GM23338 (cell line): ENCODE data around the gene GTF2F1. TPM values are rescaled to one million over a fixed set of nuclear protein-coding genes. Genes with fewer than 3 reads are reported as not detected.

ENCODE experiments used
- ATAC-seq: fragments of 200-7000 bp; cut with Tn5 transposase; 3 replicates; pipeline ENCODE4 v1.9.1; 2020
- DNase-seq: peaks from one replicate; pipeline ENCODE4 v3.0.0-alpha.2; 2015; ENCODE audit warnings: low spot score
- H2AFZ ChIP-seq: fragments of 200-600 bp; sonication (generic); 2 replicates; pipeline ENCODE4 v1.8.0; 2016; ENCODE audit warnings: antibody characterized with exemption, mild to moderate bottlenecking, moderate library complexity
- H3F3A ChIP-seq: fragments of 200-600 bp; sonication (generic); replicated peaks from 2 replicates; pipeline ENCODE4 v1.8.0; 2017; ENCODE audit warnings: antibody characterized with exemption, mixed run types, low read depth
- H3K27ac ChIP-seq: fragments of 200-600 bp; sonication (generic); 2 replicates; pipeline ENCODE4 v1.6.1; 2016; ENCODE audit warnings: low read depth
- H3K27me3 ChIP-seq: fragments of 200-600 bp; sonication (generic); 2 replicates; pipeline ENCODE4 v1.8.0; 2016; ENCODE audit warnings: mild to moderate bottlenecking, mixed run types, moderate library complexity; ENCODE audit not compliant: insufficient read depth
- H3K36me3 ChIP-seq: fragments of 200-600 bp; sonication (generic); 2 replicates; pipeline ENCODE4 v1.8.0; 2016; ENCODE audit warnings: mild to moderate bottlenecking; ENCODE audit not compliant: insufficient read depth
- H3K4me1 ChIP-seq: fragments of 200-600 bp; sonication (generic); 2 replicates; pipeline ENCODE4 v1.8.0; 2016; ENCODE audit warnings: mild to moderate bottlenecking, moderate library complexity; ENCODE audit not compliant: insufficient read depth
- H3K4me2 ChIP-seq: fragments of 200-600 bp; sonication (generic); 2 replicates; pipeline ENCODE4 v1.7.1; 2017; ENCODE audit warnings: mixed run types
- H3K4me3 ChIP-seq: fragments of 200-600 bp; sonication (generic); 2 replicates; pipeline ENCODE4 v1.6.1; 2016; ENCODE audit warnings: mixed run types
- H3K79me2 ChIP-seq: fragments of 200-600 bp; sonication (generic); replicated peaks from 2 replicates; pipeline ENCODE4 v1.8.0; 2017; ENCODE audit warnings: mild to moderate bottlenecking; ENCODE audit not compliant: insufficient read depth
- H3K9me2 ChIP-seq: fragments of 200-600 bp; sonication (generic); 2 replicates; pipeline ENCODE4 v1.8.0; 2017; ENCODE audit not compliant: insufficient read depth
- H4K20me1 ChIP-seq: fragments of 200-600 bp; sonication (generic); replicated peaks from 2 replicates; pipeline ENCODE4 v1.8.0; 2017; ENCODE audit warnings: mild to moderate bottlenecking; ENCODE audit not compliant: insufficient read depth
- H3K27ac Mint-ChIP-seq: 2 replicates; pipeline ENCODE4 v1.8.0; 2020; ENCODE audit warnings: inconsistent platforms, mild to moderate bottlenecking, moderate library complexity, mixed read lengths
- H3K27me3 Mint-ChIP-seq: 3 replicates; pipeline ENCODE4 v1.8.0; 2022; ENCODE audit warnings: low read depth, mild to moderate bottlenecking, moderate library complexity, mixed read lengths, inconsistent platforms; ENCODE audit not compliant: insufficient read depth, poor library complexity
- H3K36me3 Mint-ChIP-seq: 3 replicates; pipeline ENCODE4 v1.8.0; 2021; ENCODE audit warnings: low read depth, mild to moderate bottlenecking, inconsistent platforms, moderate library complexity, mixed read lengths
- H3K4me1 Mint-ChIP-seq: 3 replicates; pipeline ENCODE4 v1.8.0; 2020; ENCODE audit warnings: mild to moderate bottlenecking, inconsistent platforms, mixed read lengths
- H3K4me3 Mint-ChIP-seq: 3 replicates; pipeline ENCODE4 v1.8.0; 2021; ENCODE audit warnings: moderate library complexity, mild to moderate bottlenecking, inconsistent platforms, mixed read lengths
- H3K9me3 Mint-ChIP-seq: 3 replicates; pipeline ENCODE4 v1.8.0; 2020; ENCODE audit warnings: moderate library complexity, mild to moderate bottlenecking, inconsistent platforms, mixed read lengths
- CREB1 ChIP-seq: fragments of 250-450 bp; sonication (Bioruptor Pico); IDR thresholded peaks from 2 replicates; pipeline ENCODE4 v1.5.0; 2020; ENCODE audit warnings: low read depth, mild to moderate bottlenecking, moderate library complexity
- CTCF ChIP-seq, 2 experiments: fragments of 200-600 bp in 1 of 2; sonication (generic) in 1 of 2; conservative IDR thresholded peaks; 2 replicates each; pipeline versions ENCODE4 v1.5.1 to v1.6.1; 2016 to 2017; ENCODE audit warnings: antibody characterized with exemption in 2 of 2, low read depth in 2 of 2, mild to moderate bottlenecking in 2 of 2, moderate library complexity in 1 of 2
- ETS1 ChIP-seq: IDR thresholded peaks from 2 replicates; pipeline ENCODE4 v1.6.1; 2016; ENCODE audit warnings: antibody characterized with exemption
- EZH2 ChIP-seq: fragments of 200-600 bp; sonication (generic); IDR thresholded peaks from one replicate; pipeline ENCODE4 v1.8.0; 2017; ENCODE audit warnings: antibody characterized with exemption, mild to moderate bottlenecking, low read depth; ENCODE audit not compliant: unreplicated experiment
- EZH2phosphoT487 ChIP-seq: fragments of 200-600 bp; sonication (generic); IDR thresholded peaks from one replicate; pipeline ENCODE4 v1.8.1; 2018; ENCODE audit warnings: antibody characterized with exemption; ENCODE audit not compliant: unreplicated experiment
- JUNB ChIP-seq: IDR thresholded peaks from one replicate; pipeline ENCODE4 v1.6.1; 2016; ENCODE audit warnings: antibody characterized with exemption; ENCODE audit not compliant: unreplicated experiment
- NANOG ChIP-seq: IDR thresholded peaks from 2 replicates; pipeline ENCODE4 v1.6.1; 2016; ENCODE audit warnings: antibody characterized with exemption, borderline replicate concordance
- POLR2AphosphoS5 ChIP-seq: IDR thresholded peaks from 2 replicates; pipeline ENCODE4 v1.6.1; 2016; ENCODE audit warnings: antibody characterized with exemption, low read depth
- REST ChIP-seq: IDR thresholded peaks from one replicate; pipeline ENCODE4 v1.6.1; 2018; ENCODE audit warnings: antibody characterized with exemption; ENCODE audit not compliant: unreplicated experiment
- STAT1 ChIP-seq: IDR thresholded peaks from one replicate; pipeline ENCODE4 v1.6.1; 2016; ENCODE audit warnings: antibody characterized with exemption; ENCODE audit not compliant: unreplicated experiment
- ZNF114 ChIP-seq: fragments of 250-450 bp; sonication (Bioruptor Pico); IDR thresholded peaks from 2 replicates; pipeline ENCODE4 v1.5.0; 2020; ENCODE audit warnings: mild to moderate bottlenecking, moderate library complexity
- ZNF331 ChIP-seq: fragments of 250-450 bp; sonication (Bioruptor Pico); IDR thresholded peaks from 2 replicates; pipeline ENCODE4 v1.5.0; 2020; ENCODE audit warnings: low read depth, mild to moderate bottlenecking, moderate library complexity
- ZNF462 ChIP-seq: fragments of 250-450 bp; sonication (Bioruptor Pico); IDR thresholded peaks from 2 replicates; pipeline ENCODE4 v1.5.0; 2020; ENCODE audit warnings: mild to moderate bottlenecking, moderate library complexity
- polyA plus RNA-seq: library from polyadenylated mRNA; unstranded; fragments of >200 nt; fragmentation: Nextera tagmentation; extraction: Ambion mirVana; gene quantifications from 2 replicates; pipeline ENCODE4 v1.2.1, GENCODE V29; 2016
- total RNA-seq: library from RNA; depleted of rRNA; stranded (reverse); fragments of >200 nt; shearing (Covaris generic); gene quantifications from 2 replicates; pipeline ENCODE4 v1.2.3, GENCODE V29; 2014

The GTF2F1 gene
- total and polyA plus RNA-seq, 2 experiments from 2014 or later, result 62.1 to 65.5 TPM

GRCh38 chr19:6384381-6384780, 8.6 kb downstream of the GTF2F1 start:
- Histone ChIP-seq H3K4me3 (no peak overlapping the region), H4K20me1 (no peaks in the 10 kb centered on the region; the same call in 1 of the 2 replicates), H3K4me2 (no peak overlapping the region), H3K27ac (no peak overlapping the region), H3K9me2 (no peaks in the 10 kb centered on the region), H3F3A (no peaks in the 10 kb centered on the region), H3K4me1 (no peaks in the 10 kb centered on the region), H3K27me3 (no peaks in the 10 kb centered on the region), H2AFZ (no peak overlapping the region), H3K79me2 (no peaks in the 10 kb centered on the region), H3K36me3 (peaks cover 10% of the 10 kb centered on the region)
- DNase-seq, result no peak
- Mint-ChIP-seq H3K9me3 (peaks cover 3% of the 10 kb centered on the region), H3K36me3 (peaks cover 83% of the 10 kb centered on the region), H3K4me1 (no peaks in the 10 kb centered on the region), H3K27ac (no peak overlapping the region), H3K4me3 (no peak overlapping the region), H3K27me3 (peaks cover 10% of the 10 kb centered on the region)
- no peak for ATAC-seq
- TF ChIP-seq STAT1, result no peak
- no peak for TF ChIP-seq ZNF114 (CRISPR knock-in tag)
- no peak for TF ChIP-seq ETS1
- TF ChIP-seq NANOG, result no peak
- no peak for TF ChIP-seq CREB1 (CRISPR knock-in tag)
- TF ChIP-seq REST, result no peak
- TF ChIP-seq JUNB, result no peak
- TF ChIP-seq EZH2, result no peak
- TF ChIP-seq CTCF (conservative IDR thresholded peaks at IDR 0.05; ENCODE audit: low read depth in 2 of 2), result no peak
- TF ChIP-seq EZH2phosphoT487, result no peak
- TF ChIP-seq ZNF331 (CRISPR knock-in tag), result no peak
- TF ChIP-seq ZNF462 (CRISPR knock-in tag), result no peak
- no peak for TF ChIP-seq POLR2AphosphoS5
